Brain pericyte (primary cell): ENCODE results near the gene PYURF.
"Not testable (repeated sequence)": the region's sequence is repeated elsewhere in the genome, so short reads cannot be mapped to it uniquely, and the experiment has no call there.

Source experiments
- DNase-seq: peaks from one replicate; pipeline ENCODE4 v3.0.0-alpha.2; 2012; ENCODE audit warnings: low read depth, low spot score

Gene PYURF, protein sequence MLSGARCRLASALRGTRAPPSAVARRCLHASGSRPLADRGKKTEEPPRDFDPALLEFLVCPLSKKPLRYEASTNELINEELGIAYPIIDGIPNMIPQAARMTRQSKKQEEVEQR

DNA sequence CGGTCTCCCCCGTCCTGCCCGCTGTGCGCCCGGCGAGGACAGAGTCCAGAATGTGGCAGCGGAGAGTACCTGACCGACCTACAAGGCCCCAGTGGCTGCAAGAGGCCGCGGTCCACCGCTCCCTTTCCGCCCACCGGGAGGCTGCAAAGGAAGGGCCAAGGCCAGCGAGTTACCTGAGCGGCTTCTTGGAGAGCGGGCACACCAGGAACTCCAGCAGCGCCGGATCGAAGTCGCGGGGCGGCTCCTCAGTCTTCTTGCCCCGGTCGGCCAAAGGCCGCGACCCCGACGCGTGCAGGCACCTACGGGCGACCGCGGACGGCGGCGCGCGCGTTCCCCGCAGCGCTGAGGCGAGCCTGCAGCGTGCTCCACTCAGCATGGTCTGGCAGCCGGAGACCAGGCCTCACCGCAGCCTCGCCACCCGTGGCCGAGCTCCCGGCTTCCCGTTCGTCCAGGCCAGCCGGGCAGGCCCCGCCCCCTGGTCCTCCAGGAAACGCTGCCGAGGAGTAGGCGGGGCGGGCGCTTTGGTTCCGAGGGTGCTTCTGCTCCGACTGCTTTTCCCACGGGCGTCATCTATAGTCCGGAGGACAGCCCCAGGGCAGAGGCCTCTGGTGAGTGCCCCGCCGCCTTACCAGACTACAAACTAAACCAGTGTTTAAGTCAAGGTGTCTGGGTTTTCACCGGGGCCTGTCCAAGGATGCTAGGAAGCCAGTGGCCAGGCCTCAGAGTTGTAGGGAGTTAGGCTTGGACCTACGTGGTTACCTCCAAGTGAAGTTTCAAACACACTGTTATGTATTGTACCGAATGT is at the start of gene PYURF:
Gene PYURF (minus strand): TSS at position 452 of the 805 bp plus-strand sequence. CDS start 76 bp downstream, at position 376.
- DNase-seq, result peak; percentile 71

DNA sequence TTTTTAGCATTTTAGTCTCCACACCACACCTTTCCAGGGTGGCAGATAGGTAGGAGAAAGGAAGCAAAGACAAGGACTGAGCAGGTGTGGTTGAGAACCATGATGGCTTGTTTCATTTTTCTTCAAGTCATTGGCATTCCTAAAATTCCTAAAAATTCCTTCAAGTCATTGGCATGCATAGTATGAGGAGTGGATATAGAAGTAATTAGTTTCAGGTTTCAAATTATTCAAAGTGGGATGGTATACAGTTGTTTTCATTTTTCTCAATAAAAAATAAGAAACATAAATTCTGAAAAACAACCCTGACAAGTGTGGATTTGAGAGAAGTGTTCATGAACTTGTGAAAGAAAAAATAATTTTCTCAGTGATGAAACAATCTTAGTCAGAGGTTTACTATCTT is 46.4 kb upstream of the PYURF start:
- no peak for DNase-seq

DNA sequence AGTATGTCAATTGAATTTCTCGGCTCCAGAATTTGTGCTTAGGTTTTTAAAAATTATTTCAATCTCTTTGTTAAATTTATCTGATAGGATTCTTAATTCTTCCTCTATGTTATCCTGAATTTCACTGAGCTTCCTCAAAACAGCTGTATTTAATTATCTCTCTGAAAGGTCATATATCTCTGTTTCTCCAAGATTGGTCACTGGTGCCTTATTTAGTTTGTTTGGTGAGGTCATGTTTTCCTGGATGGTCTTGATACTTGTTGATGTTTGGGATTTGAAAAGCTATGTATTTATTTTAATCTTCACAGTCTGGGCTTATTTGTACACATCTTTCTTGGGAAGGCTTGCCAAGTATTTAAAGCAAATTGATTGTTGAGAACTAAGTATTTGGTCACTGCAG is 44.0 kb upstream of the PYURF start:
- no peak for DNase-seq

GRCh38 chr4:88549815-88550214 is 26.2 kb upstream of the PYURF start:
- DNase-seq, result no peak

DNA sequence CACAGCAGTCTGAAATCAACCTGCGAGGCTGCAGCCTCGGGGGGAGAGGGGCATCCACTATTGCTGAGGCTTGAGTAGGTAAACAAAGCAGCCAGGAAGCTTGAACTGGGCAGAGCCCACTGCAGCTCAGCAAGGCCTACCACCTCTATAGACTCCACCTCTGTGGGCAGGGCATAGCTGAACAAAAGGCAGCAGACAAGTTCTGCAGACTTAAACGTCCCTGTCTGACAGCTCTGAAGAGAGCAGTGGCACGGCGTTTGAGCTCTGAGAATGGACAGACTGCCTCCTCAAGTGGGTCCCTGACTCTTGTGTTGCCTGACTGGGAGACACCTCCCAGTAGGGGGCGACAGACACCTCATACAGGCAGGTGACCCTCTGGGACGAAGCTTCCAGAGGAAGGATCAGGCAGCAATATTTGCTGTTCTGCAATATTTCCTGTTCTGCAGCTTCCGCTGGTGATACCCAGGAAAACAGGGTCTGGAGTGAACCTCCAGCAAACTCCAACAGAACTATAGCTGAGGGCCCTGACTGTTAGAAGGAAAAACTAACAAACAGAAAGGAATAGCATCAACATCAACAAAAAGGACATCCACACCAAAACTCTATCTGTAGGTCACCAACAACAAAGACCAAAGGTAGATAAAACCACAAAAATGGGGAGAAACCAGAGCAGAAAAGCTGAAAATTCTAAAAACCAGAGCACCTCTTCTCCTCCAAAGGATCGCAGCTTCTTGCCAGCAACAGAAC is 15.9 kb upstream of the PYURF start:
- DNase-seq, result not testable (repeated sequence)

DNA sequence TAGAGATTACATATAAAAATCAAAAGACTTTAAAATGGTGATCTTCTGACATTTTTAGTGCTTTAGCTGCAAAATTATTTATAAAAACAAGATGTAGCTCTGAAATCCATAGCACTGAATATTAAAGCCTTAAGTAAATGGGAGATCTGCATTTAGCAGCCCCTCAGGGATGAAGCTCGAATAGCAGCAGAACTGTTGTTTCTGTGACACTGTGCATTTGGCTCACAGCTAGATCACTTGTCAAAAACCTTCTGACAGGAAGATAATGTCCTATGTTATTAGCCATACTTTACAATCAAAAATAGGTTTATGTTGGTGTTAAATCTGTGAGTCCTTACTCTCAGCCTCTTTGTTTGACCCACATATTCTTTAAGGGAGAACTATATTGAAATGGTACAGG is 14.1 kb upstream of the PYURF start:
- DNase-seq, result no peak

DNA sequence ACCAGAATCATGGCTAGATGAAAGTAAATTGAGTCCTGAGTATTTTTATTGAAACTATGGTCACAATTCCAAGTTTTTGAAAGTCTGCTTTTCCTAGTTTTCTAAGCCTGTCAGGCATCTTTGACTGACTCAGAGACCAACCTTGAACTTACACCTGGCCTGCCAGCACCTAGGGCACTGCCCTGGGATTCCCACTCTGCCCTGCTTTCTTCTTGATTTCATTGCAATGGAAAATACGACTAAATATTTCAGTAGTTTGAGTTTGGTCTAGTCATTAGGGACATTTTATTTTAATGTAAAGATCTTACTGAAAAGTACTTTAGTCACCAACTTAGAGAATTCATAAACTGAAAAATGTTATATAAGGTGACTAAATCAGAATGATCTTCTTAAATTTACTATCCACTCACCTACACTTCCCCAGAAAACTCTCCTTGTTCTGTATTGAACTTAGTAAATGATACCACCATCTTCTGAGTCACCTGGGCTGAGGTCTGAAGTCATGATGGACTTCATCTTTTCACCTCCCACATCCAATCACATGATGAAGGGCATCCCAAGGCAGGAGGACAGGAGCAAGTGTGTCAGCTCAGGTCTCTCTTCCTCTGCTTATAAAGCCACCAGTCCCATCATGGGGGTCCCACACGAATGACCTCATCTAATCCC is 11.6 kb upstream of the PYURF start:
- no peak for DNase-seq

DNA sequence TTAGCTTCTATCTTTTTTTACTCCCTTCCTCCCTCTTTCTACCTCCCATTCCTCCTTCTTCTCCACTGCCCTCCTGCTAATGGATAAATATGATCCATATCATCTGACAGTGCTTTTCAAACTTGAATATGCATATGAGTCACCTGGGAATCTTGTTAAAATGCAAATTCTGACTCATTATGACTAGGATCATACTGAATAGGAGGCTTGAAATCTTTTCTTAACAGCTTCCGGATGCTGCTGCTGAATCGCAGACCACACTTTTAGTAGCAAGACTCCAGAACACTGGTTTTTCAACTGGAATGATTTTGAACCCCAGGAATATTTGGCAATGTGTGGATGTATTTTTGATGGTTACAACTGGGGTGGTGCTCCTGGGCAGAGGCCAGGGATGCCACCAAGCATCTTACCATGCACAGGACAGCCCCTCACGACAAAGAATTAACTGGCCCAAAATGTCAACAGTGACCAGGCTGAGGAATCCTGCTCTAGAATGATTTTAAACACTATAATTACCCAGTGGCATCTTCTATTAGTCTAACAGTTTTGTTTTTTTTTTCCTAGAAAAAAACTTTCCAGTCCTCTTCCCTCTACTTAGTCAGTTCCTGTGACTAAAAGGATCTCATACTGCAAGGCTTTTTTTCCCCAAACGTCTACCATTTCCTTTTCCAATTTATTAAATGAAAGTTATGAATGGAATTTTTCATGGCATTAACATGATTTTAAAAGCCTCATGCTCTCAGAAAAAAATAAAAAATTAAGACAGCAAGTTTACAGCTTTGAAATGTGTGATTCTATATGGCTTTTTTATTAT is 10.6 kb upstream of the PYURF start:
- no peak for DNase-seq

DNA sequence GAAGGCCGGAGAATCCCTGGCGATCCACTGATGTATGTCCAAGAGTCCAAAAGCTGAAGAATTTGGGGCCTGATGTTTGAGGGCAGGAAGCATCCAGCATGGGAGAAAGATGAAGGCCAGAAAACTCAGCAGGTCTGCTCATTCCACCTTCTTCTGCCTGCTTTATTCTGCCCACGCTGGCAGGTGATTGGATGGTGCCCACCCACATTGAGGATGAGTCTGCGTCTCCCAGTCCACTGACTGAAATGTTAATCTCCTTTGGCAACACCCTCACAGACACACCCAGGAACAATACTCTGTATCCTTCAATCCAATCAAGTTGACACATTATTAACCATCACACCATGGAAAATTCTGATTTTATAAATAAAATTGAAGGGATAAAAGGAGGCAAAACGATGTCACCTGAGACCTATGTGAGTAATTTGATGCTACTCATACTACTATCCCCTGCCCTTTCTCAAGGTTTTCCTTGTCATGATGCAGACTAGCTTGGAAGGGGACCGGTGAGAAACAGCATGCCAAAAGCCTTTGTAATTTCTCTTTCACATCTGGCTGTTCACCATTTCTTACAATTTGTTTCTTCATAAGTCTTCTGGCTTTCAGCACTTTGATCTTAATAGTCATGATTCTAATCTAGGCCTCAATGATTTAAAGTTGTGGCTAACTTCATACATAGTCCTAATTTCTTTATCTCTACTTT is 9.7 kb upstream of the PYURF start:
- no peak for DNase-seq

- no peak for DNase-seq
These were observed 8.0 kb upstream of the PYURF start for GRCh38 chr4:88531549-88531948.

DNA sequence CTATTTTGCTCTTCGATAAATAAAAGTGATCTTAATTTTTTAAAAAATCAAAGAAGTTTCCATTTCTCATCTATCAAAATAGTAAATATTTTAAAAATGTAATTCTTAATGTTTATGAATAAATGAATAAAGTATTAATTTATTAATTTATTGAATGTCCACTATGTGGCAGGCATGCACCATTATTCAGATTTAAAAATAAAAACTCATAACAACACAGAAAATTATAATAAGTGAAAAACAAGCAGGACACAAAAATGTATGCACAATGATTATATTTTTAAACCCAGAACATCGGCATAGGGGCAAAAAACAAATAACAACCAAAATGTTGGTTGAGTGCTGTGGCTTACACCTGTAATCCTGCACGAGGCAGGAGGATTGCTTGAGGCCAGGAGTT is 5.3 kb upstream of the PYURF start:
- no peak for DNase-seq

DNA sequence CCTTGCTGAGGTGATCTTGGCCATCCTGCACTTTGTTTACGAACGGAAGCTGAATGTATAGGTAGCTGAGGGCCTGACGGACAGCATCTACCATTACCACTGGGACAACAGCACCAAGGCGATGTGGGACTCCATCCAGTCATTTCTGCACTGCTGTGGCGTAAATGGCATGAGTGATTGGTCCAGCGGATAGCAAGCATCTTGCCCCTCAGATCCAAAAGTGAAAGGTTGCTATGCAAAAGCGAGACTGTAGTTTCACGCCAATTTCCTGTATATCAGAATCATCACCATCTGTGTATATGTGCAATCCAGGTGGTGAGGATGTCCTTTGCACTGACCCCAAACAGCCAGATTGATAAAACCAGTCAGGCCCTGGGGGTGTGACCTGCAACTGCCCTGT is 4.2 kb upstream of the PYURF start:
- no peak for DNase-seq

DNA sequence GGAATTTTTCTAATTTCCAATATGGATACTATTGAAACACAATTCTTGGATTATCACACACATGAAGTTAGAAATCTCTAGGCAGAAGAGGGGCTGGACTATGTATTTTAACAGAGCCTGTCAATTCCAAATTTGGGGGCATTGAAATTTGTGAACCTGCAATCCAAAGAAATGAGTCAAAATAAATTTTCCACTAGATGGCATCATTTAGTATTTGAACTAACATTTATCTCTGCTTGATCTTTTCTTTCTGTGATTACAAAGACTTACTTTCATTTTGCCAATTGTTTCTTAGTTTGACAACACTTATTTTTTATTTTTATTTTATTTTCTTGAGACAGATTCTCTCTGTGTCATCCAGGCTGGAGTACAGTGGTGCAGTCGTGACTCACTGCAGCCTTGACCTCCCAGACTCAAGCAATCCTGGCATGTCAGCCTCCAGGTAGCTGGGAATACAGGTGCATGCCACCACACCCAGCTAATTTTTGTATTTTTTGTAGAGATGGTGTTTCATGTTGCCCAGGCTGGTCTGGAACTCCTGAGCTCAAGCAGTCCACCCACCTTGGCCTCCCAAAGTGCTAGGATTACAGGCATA is 2.7 kb upstream of the PYURF start:
- DNase-seq, result no peak

- DNase-seq, result no peak
These were observed 595 bp upstream of the PYURF start for GRCh38 chr4:88524171-88524570.

- no peak for DNase-seq
These were observed 763 bp downstream of the PYURF start for GRCh38 chr4:88522702-88523324.

DNA sequence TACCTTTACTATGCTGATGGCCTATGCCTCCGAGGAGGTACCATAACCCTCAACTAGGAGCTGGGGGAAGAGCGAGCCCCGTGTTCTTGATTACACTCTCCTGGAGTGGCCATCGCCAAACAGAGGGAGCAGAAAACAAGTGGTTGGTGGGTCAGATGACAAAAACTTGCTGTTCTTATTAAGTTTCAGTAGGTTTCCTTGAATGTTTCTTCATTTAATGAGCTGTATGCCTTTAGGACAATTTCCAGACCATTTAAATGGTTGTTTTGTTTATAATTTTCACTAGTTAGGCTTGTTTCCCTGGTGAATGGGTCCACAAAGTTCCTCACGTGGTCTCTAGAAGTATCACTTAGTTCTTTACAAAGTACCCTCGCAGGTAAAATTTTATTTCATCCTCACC is 4.7 kb downstream of the PYURF start:
- no peak for DNase-seq

- no peak for DNase-seq
These were observed 5.8 kb downstream of the PYURF start for GRCh38 chr4:88517825-88518224.

GRCh38 chr4:88516746-88517145 is 6.8 kb downstream of the PYURF start:
- no peak for DNase-seq

GRCh38 chr4:88514557-88515511 is 8.7 kb downstream of the PYURF start:
- no peak for DNase-seq
